Panc1 (cell line): ENCODE results near the gene GPR148. TPM values are rescaled to one million over a fixed set of nuclear protein-coding genes. Genes with fewer than 3 reads are reported as not detected.

Experiments used
- ATAC-seq: fragments of 200-7000 bp; cut with Tn5 transposase; 2 replicates; pipeline ENCODE4 v1.9.1; 2020; ENCODE audit warnings: mild to moderate bottlenecking, moderate library complexity
- BruUV-seq: library from RNA; stranded (reverse); fragments of 400-500 nt; replicated peaks from 2 replicates; lab custom pipeline; 2021; lab: Mats Ljungman, UMichigan
- CTCF ChIA-PET: fragments of 300-600 bp; sonication (Branson Sonifier 250); formaldehyde crosslinking; loops from one replicate; lab custom pipeline; 2022; ENCODE audit warnings: antibody characterized with exemption; lab: Charles Lee
- POLR2A ChIA-PET: fragments of 300-600 bp; sonication (Branson Sonifier 250); formaldehyde crosslinking; loops from one replicate; lab custom pipeline; 2022; ENCODE audit warnings: antibody characterized with exemption; lab: Charles Lee
- DNase-seq: peaks from one replicate; pipeline ENCODE4 v3.0.0-alpha.2; 2010; ENCODE audit warnings: low read depth, low spot score
- H3K27ac ChIP-seq: 2 replicates; pipeline ENCODE4 v1.5.1; 2011; ENCODE audit warnings: mild to moderate bottlenecking, low read length, inconsistent platforms
- H3K27me3 ChIP-seq: fragments of 200-500 bp; sonication (Bioruptor generic); 2 replicates; pipeline ENCODE4 v1.6.0; 2014; ENCODE audit warnings: low read length, inconsistent platforms; ENCODE audit not compliant: control insufficient read depth, insufficient read depth
- H3K36me3 ChIP-seq: fragments of 200-500 bp; sonication (Bioruptor generic); 2 replicates; pipeline ENCODE4 v1.5.1; 2014; ENCODE audit warnings: inconsistent platforms, mild to moderate bottlenecking, low read length, moderate library complexity; ENCODE audit not compliant: control insufficient read depth, insufficient read depth
- H3K4me1 ChIP-seq: 2 replicates; pipeline ENCODE4 v1.5.1; 2011; ENCODE audit warnings: inconsistent platforms, mild to moderate bottlenecking, low read length, moderate library complexity; ENCODE audit not compliant: control insufficient read depth, insufficient read depth
- H3K4me3 ChIP-seq, 2 experiments: 2 replicates each; pipeline ENCODE4 v1.5.1; 2011 to 2012; ENCODE audit warnings: low read depth in 2 of 2, low read length in 2 of 2, mild to moderate bottlenecking in 2 of 2, inconsistent platforms in 1 of 2, moderate library complexity in 1 of 2
- H3K9me3 ChIP-seq: fragments of 200-500 bp; sonication (Bioruptor generic); 2 replicates; pipeline ENCODE4 v1.5.1; 2014; ENCODE audit warnings: low read depth, mild to moderate bottlenecking, inconsistent platforms, low read length, moderate library complexity; ENCODE audit not compliant: control insufficient read depth, insufficient read depth
- CTCF ChIP-seq: fragments of 450-650 bp; IDR thresholded peaks from 2 replicates; pipeline ENCODE4 v1.5.1; 2017; ENCODE audit warnings: mild to moderate bottlenecking
- POLR2AphosphoS5 ChIP-seq: IDR thresholded peaks from 2 replicates; pipeline ENCODE4 v1.6.1; 2012; ENCODE audit warnings: mild to moderate bottlenecking, low read depth, low read length, moderate library complexity
- REST ChIP-seq, 2 experiments: IDR thresholded peaks; 2 replicates each; pipeline ENCODE4 v1.6.1; 2011 to 2012; ENCODE audit warnings: low read depth in 2 of 2, control low read depth in 1 of 2, low read length in 1 of 2, mild to moderate bottlenecking in 1 of 2, moderate library complexity in 1 of 2; ENCODE audit not compliant: insufficient read depth in 1 of 2
- SIN3A ChIP-seq: IDR thresholded peaks from 2 replicates; pipeline ENCODE4 v1.6.1; 2012; ENCODE audit warnings: low read depth, mild to moderate bottlenecking, low read length, moderate library complexity, borderline replicate concordance; ENCODE audit not compliant: insufficient read depth
- TCF7L2 ChIP-seq: IDR thresholded peaks from 2 replicates; pipeline ENCODE4 v1.6.1; 2011; ENCODE audit warnings: mild to moderate bottlenecking, low read depth, low read length, inconsistent platforms
- in situ Hi-C: cut with HindIII; loops from 2 replicates; pipeline ENCODE4 v1.10.0; 2016; ENCODE audit warnings: low sequenced_read_pairs, low pct_unique_long_range_greater_than_20kb
- intact Hi-C: fragments of 100-400 bp; cut with micrococcal nuclease; formaldehyde crosslinking; loops from one replicate; pipeline ENCODE4 v1.10.0; 2022; ENCODE audit not compliant: unreplicated experiment
- total RNA-seq: library from RNA; stranded (reverse); gene quantifications from one replicate; pipeline ENCODE4 v1.2.1, GENCODE V29; 2021; ENCODE audit not compliant: unreplicated experiment

GPR148 gene
- total RNA-seq, 1 experiment from 2014 or later = not detected

- Histone ChIP-seq H3K4me3 (no peak overlapping the region), H3K4me1 (no peaks in the 10 kb centered on the region), H3K27me3 (peaks cover 2% of the 10 kb centered on the region; the same call in 1 of the 2 replicates), H3K9me3 (no peaks in the 10 kb centered on the region), H3K36me3 (no peaks in the 10 kb centered on the region), H3K27ac (no peak overlapping the region)
- ATAC-seq (no peak), DNase-seq (no peak)
- TF ChIP-seq TCF7L2 (no peak), SIN3A (no peak)
- intact Hi-C loops (no loop called here), in situ Hi-C loops (no loop called here)
- POLR2A ChIA-PET = no interaction called here
- BruUV-seq = no TSS peak
- CTCF ChIA-PET = no interaction called here
Observed at GRCh38 chr2:130764035-130764820, 35.4 kb downstream of the GPR148 start.

- ATAC-seq = no peak
- Histone ChIP-seq H3K27ac (no peak overlapping the region), H3K36me3 (no peaks in the 10 kb centered on the region), H3K4me3 (no peak overlapping the region), H3K9me3 (no peaks in the 10 kb centered on the region), H3K27me3 (no peaks in the 10 kb centered on the region; the same call in 1 of the 2 replicates), H3K4me1 (no peaks in the 10 kb centered on the region)
- POLR2A ChIA-PET = no interaction called here
- DNase-seq = no peak
- CTCF ChIA-PET = no interaction called here
- in situ Hi-C loops (no loop called here), intact Hi-C loops (no loop called here)
- no peak for TF ChIP-seq REST (IDR thresholded peaks at IDR 0.05; ENCODE audit: insufficient read depth in 1 of 2, low read depth in 2 of 2, low read length in 1 of 2)
- TF ChIP-seq SIN3A = no peak
- TF ChIP-seq TCF7L2 = no peak
- TF ChIP-seq POLR2AphosphoS5 = no peak
- BruUV-seq = no TSS peak
Observed at GRCh38 chr2:130764821-130765115, 35.9 kb downstream of the GPR148 start.

- no peaks in the 10 kb centered on the region; the same call in 1 of the 2 replicates for H3K27me3 ChIP-seq
Observed at GRCh38 chr2:130765464-130765863, 36.6 kb downstream of the GPR148 start.

More at GRCh38 chr2:130765464-130765863, 36.6 kb downstream of the GPR148 start:
- TF ChIP-seq TCF7L2 (no peak), POLR2AphosphoS5 (no peak), SIN3A (no peak), CTCF (no peak), REST (IDR thresholded peaks at IDR 0.05; ENCODE audit: insufficient read depth in 1 of 2, low read depth in 2 of 2, low read length in 1 of 2) (no peak)
- no peak for DNase-seq
- H3K4me3 ChIP-seq = no peak overlapping the region
- intact Hi-C loops (no loop called here), in situ Hi-C loops (no loop called here)
- H3K27ac ChIP-seq = no peak overlapping the region
- ATAC-seq = no peak
- no TSS peak for BruUV-seq
- H3K4me1 ChIP-seq = no peaks in the 10 kb centered on the region
- H3K9me3 ChIP-seq = no peaks in the 10 kb centered on the region
- POLR2A ChIA-PET = no interaction called here
- CTCF ChIA-PET = interaction anchor here (0.7 kb wide), 1 partner anchor 21 kb away, joined by 3 read pairs; no protein-coding TSS in a partner anchor
- no peaks in the 10 kb centered on the region for H3K36me3 ChIP-seq
